Naive B cell (primary cell): Measurements from ENCODE around the gene TRIM72. TPM values are rescaled to one million over a fixed set of nuclear protein-coding genes. Genes with fewer than 3 reads are reported as not detected.

Experiments used
- ATAC-seq, 2 donors: fragments of 150-1000 bp; cut with Tn5 transposase; 2 replicates each; pipeline ENCODE4 v1.10.0; 2021; ENCODE audit warnings: low read depth in 2 of 2, mild to moderate bottlenecking in 2 of 2, moderate library complexity in 2 of 2
- DNase-seq: peaks from one replicate; pipeline ENCODE4 v3.0.0; 2022
- H3K27ac Mint-ChIP-seq, 6 donors: one replicate each; pipeline ENCODE4 v1.8.0; 2020 to 2022; ENCODE audit warnings: mild to moderate bottlenecking in 6 of 6, mixed read lengths in 6 of 6, moderate library complexity in 5 of 6, inconsistent platforms in 2 of 6
- H3K27me3 Mint-ChIP-seq, 3 donors: one replicate each; pipeline ENCODE4 v1.8.0; 2021 to 2022; ENCODE audit warnings: mixed read lengths in 3 of 3, mild to moderate bottlenecking in 1 of 3
- H3K36me3 Mint-ChIP-seq, 2 donors: one replicate each; pipeline ENCODE4 v1.8.0; 2020 to 2022; ENCODE audit warnings: mixed read lengths in 2 of 2, inconsistent platforms in 1 of 2, mild to moderate bottlenecking in 1 of 2
- H3K4me1 Mint-ChIP-seq, 3 donors: one replicate each; pipeline ENCODE4 v1.8.0; 2020 to 2022; ENCODE audit warnings: mixed read lengths in 3 of 3, inconsistent platforms in 1 of 3, mild to moderate bottlenecking in 1 of 3, moderate library complexity in 1 of 3
- H3K4me3 Mint-ChIP-seq, 8 donors: one replicate each; pipeline ENCODE4 v1.8.0; 2020 to 2022; ENCODE audit warnings: mild to moderate bottlenecking in 8 of 8, mixed read lengths in 8 of 8, moderate library complexity in 8 of 8, inconsistent platforms in 2 of 8
- H3K9me3 Mint-ChIP-seq, 7 donors: one replicate each; pipeline ENCODE4 v1.8.0; 2020 to 2022; ENCODE audit warnings: mixed read lengths in 7 of 7, mild to moderate bottlenecking in 5 of 7, inconsistent platforms in 2 of 7, moderate library complexity in 1 of 7
- polyA plus RNA-seq, 6 donors: library from polyadenylated mRNA; unstranded; fragments of 300-500 nt; fragmentation: Illumina TruSeq; gene quantifications; one replicate each; pipeline ENCODE4 v1.2.3, GENCODE V29; 2021; ENCODE audit warnings: low read depth in 6 of 6

TRIM72 gene
- polyA plus RNA-seq, 6 donors from 2014 or later: not detected

DNA sequence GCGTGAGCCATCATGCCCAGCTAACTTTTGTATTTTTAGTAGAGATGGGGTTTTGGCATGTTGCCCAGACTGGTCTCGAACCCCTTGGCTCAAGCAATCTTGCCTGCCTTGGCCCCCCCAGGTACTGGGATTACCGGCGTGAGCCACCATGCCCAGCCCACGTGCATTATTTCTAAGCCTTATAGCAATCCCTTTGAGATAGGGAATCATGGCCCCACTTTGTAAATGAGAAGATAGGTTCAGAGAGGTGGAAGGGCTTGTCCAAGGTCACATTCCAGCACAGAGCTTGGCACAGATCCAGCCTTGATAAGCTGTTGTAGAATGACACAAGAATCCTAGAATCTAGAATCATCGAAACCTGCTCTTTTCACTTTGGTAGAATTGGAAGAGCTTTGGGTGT is 7.1 kb upstream of the TRIM72 start:
- Mint-ChIP-seq H3K27me3 (peaks cover 0 to 3% (median 2%) of the 10 kb centered on the region in 3 donors), H3K27ac (no peak overlapping the region), H3K4me3 (peak overlapping the region in 1 of 8 donors; percentile 91), H3K4me1 (peaks cover 33 to 37% (median 34%) of the 10 kb centered on the region in 3 donors), H3K36me3 (no peaks in the 10 kb centered on the region), H3K9me3 (no peaks in the 10 kb centered on the region)
- DNase-seq (no peak), ATAC-seq (no peak)

DNA sequence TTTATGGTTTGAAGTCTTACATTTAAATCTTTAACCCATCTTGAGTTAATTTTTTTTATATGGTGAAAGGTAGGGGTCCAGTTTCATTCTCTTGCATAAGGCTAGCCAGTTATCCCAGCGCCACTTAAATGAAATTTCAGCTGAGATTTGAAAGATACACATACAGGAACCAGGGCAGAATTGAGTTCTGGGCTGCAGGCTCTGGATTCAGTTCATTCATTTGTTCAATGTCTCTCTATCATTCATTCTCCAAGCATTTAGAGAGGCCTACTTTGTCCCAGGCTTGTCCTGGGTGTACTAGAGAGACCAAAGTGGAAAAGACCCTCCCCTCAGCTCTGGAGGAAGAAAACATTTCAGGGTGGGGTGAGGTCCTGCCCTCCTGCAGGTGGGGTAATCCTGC is 577 bp upstream of the TRIM72 start:
- Mint-ChIP-seq H3K27me3 (peaks cover 27 to 55% (median 30%) of the 10 kb centered on the region in 3 donors), H3K4me1 (peaks cover 21 to 45% (median 42%) of the 10 kb centered on the region in 3 donors), H3K4me3 (peak overlapping the region in 6 of 8 donors; percentile 5 to 78 (median 68)), H3K9me3 (no peaks in the 10 kb centered on the region), H3K36me3 (no peaks in the 10 kb centered on the region), H3K27ac (no peak overlapping the region)
- DNase-seq: no peak
- no peak for ATAC-seq

DNA sequence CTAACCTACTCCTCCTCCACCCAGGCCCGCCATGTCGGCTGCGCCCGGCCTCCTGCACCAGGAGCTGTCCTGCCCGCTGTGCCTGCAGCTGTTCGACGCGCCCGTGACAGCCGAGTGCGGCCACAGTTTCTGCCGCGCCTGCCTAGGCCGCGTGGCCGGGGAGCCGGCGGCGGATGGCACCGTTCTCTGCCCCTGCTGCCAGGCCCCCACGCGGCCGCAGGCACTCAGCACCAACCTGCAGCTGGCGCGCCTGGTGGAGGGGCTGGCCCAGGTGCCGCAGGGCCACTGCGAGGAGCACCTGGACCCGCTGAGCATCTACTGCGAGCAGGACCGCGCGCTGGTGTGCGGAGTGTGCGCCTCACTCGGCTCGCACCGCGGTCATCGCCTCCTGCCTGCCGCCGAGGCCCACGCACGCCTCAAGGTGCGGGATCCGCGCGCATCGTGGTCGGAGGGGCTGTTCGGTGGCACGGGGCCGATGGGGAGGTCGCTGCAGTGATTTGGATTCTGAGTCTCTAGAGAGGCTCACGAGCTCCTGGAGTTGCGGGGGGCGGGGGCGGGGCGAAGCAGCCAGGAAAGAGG is 878 bp downstream of the TRIM72 start:
- peak overlapping the region in 7 of 8 donors; percentile 79 to 90 (median 84) for H3K4me3 Mint-ChIP-seq
- DNase-seq (peak; percentile 31), ATAC-seq (peak; percentile 61 to 64)
- H3K27ac Mint-ChIP-seq: no peak overlapping the region
- H3K9me3 Mint-ChIP-seq: no peaks in the 10 kb centered on the region
- no peaks in the 10 kb centered on the region for H3K36me3 Mint-ChIP-seq
- H3K27me3 Mint-ChIP-seq: peaks cover 30 to 67% (median 39%) of the 10 kb centered on the region in 3 donors
- H3K4me1 Mint-ChIP-seq: peaks cover 21 to 45% (median 42%) of the 10 kb centered on the region in 3 donors

- Mint-ChIP-seq H3K9me3 (no peaks in the 10 kb centered on the region), H3K36me3 (peaks cover 0 to under 1% of the 10 kb centered on the region in 2 donors), H3K27me3 (peaks cover 31 to 68% (median 42%) of the 10 kb centered on the region in 3 donors), H3K27ac (peak overlapping the region in 3 of 6 donors; percentile 21 to 65 (median 39)), H3K4me1 (peaks cover 21 to 45% (median 42%) of the 10 kb centered on the region in 3 donors), H3K4me3 (peak overlapping the region; percentile 79 to 90 (median 85))
- ATAC-seq (peak; percentile 60 to 64), DNase-seq (peak; percentile 33)
These were observed 1.6 kb downstream of the TRIM72 start for GRCh38 chr16:31215287-31216162.

DNA sequence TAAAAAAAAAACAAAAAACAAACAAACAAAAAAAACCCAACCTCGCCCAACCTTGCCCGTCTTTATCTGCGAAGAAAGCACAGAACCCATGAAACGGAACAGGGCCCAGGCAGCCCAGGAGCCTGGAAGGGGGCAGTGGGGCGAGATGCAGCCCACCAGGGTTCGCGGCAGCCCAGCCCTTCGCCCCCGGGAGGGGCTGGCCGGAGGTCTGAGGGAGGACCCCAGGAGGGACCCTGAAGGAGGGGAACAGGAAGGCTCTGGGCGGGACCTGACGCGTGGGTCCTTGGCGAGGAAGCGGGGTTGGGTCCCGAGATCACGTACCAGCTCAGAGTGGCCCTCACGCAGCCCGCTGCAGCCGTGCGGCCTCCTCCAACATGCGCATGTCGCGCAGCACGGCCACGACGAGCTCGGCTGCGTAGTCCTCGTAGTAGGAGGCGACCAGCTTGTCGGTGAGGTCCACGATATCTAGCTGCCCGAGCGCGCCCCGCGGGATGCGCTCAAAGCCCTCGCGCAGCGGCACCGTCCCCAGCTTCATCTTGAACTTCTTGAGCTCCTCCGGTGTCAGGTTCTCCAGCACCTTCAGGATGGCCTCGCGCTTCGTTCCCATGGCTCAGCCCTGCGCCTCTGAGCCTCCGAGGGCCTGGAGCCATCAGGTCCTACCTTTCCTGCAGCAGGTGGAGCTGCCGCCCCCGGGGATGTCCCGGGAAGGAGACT is 2.7 kb downstream of the TRIM72 start, which contains the start of gene PYDC1:
Gene PYDC1, minus strand, starts transcription at position 714 of the 714 bp plus-strand sequence. Its CDS starts 107 bp downstream, at position 607.
- Mint-ChIP-seq H3K36me3 (peaks cover 0 to 8% of the 10 kb centered on the region in 2 donors), H3K4me1 (peaks cover 20 to 46% (median 44%) of the 10 kb centered on the region in 3 donors), H3K27ac (peak within 1 kb of the TSS in 2 of 6 donors; percentile 39 to 65), H3K27me3 (peaks cover 41 to 78% (median 52%) of the 10 kb centered on the region in 3 donors), H3K4me3 (peak within 1 kb of the TSS; percentile 79 to 90 (median 84)), H3K9me3 (no peaks in the 10 kb centered on the region)
- ATAC-seq (peak in 1 of 2 donors; percentile 14), DNase-seq (no peak)

DNA sequence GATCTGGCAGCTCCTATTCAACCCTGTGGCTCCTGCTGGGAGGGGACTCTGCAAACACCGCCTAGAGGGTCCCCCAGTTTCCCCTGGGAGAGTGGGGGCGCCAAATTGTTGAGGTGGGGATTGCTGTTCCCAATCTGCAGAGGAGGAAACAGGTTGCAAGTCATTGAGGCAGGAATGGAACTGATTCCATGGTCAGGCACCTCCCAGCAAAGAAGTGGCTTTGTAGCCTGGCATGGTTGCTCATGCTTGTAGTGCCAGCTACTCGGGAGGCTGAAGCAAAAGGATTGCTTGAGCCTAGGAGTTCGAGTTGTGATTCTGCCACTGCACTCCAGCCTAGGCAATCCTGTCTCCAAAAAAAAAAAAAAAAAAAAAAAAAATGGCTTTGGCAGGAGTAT is 3.2 kb downstream of the TRIM72 start:
- DNase-seq (no peak), ATAC-seq (no peak)
- Mint-ChIP-seq H3K27me3 (peaks cover 41 to 77% (median 58%) of the 10 kb centered on the region in 3 donors), H3K27ac (no peak overlapping the region), H3K4me3 (peak overlapping the region in 6 of 8 donors; percentile 65 to 85 (median 82)), H3K4me1 (peaks cover 18 to 44% (median 43%) of the 10 kb centered on the region in 3 donors), H3K36me3 (peaks cover 0 to 8% of the 10 kb centered on the region in 2 donors), H3K9me3 (no peaks in the 10 kb centered on the region)

GRCh38 chr16:31219154-31219741 is 5.3 kb downstream of the TRIM72 start:
- Mint-ChIP-seq H3K36me3 (peaks cover 0 to 8% of the 10 kb centered on the region in 2 donors), H3K4me1 (peaks cover 18 to 34% (median 32%) of the 10 kb centered on the region in 3 donors), H3K9me3 (no peaks in the 10 kb centered on the region), H3K27me3 (peaks cover 36 to 61% (median 47%) of the 10 kb centered on the region in 3 donors), H3K4me3 (no peak overlapping the region), H3K27ac (no peak overlapping the region)
- ATAC-seq (no peak), DNase-seq (no peak)

DNA sequence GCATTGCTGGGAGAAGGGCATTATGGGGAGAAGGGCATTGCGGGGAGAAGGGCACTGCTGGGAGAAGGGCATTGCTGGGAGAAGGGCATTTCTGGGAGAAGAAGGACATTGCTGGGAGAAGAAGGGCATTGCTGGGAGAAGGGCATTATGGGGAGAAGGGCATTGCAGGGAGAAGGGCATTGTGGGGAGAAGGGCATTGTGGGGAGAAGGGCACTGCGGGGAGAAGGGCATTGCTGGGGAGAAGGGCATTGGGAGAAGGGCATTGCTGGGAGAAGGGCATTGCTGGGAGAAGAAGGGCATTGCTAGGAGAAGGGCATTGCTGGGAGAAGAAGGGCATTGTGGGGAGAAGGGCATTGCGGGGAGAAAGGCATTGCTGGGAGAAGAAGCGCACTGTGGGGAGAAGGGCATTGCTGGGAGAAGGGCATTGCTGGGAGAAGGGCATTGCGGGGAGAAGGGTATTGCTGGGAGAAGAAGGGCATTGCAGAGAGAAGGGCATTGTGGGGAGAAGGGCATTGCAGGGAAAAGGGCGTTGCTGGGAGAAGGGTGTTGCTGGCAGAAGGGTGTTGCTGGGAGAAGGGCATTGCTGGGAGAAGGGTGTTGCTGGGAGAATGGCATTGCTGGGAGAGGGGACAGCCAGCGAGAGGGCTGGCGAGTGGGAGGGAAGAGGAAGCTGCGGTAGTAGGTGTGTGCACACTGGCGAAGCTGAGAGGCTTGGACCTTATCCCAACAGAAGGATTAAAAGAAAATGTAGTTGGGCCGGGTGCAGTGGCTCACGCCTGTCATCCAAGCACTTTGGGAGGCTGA is 7.6 kb downstream of the TRIM72 start:
- peaks cover 28 to 42% (median 38%) of the 10 kb centered on the region in 3 donors for H3K27me3 Mint-ChIP-seq
- ATAC-seq: no peak
- peaks cover 8 to 19% (median 16%) of the 10 kb centered on the region in 3 donors for H3K4me1 Mint-ChIP-seq
- H3K27ac Mint-ChIP-seq: peak overlapping the region in 1 of 6 donors; percentile 28
- DNase-seq: no peak
- peak overlapping the region in 1 of 8 donors; percentile 54 for H3K4me3 Mint-ChIP-seq
- H3K36me3 Mint-ChIP-seq: peaks cover 0 to 8% of the 10 kb centered on the region in 2 donors
- no peaks in the 10 kb centered on the region for H3K9me3 Mint-ChIP-seq

DNA sequence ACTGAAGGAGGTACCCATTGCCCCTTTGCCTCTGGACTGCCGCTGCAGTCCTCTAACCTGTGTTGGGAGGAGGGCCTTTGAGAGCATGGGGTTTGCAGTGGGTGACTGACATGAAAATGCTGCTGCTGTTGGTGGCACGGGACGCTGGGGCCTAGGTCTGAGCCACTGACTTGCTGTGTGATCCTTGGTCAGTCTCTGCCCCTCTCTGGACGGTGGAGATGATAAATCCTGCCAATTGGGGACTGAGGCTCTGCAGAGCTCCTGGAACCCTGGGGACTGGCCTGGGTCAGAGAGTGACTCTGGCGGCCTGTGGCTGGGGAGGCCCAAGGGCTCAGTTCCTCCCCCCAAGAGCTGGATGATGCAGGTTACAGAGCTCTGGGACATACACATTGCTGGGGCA is 9.1 kb downstream of the TRIM72 start:
- DNase-seq (no peak), ATAC-seq (no peak)
- Mint-ChIP-seq H3K4me1 (peaks cover 4 to 6% (median 5%) of the 10 kb centered on the region in 3 donors), H3K27me3 (peaks cover 20 to 33% (median 31%) of the 10 kb centered on the region in 3 donors), H3K9me3 (no peaks in the 10 kb centered on the region), H3K4me3 (no peak overlapping the region), H3K27ac (no peak overlapping the region), H3K36me3 (peaks cover 0 to 8% of the 10 kb centered on the region in 2 donors)

GRCh38 chr16:31224092-31224955 is 10.4 kb downstream of the TRIM72 start:
- DNase-seq (no peak), ATAC-seq (no peak)
- no peak overlapping the region for H3K27ac Mint-ChIP-seq
- no peak overlapping the region for H3K4me3 Mint-ChIP-seq
- H3K4me1 Mint-ChIP-seq: peaks cover 4 to 8% (median 5%) of the 10 kb centered on the region in 3 donors
- H3K27me3 Mint-ChIP-seq: peaks cover 19 to 26% (median 20%) of the 10 kb centered on the region in 3 donors
- peaks cover 0 to 8% of the 10 kb centered on the region in 2 donors for H3K36me3 Mint-ChIP-seq
- H3K9me3 Mint-ChIP-seq: no peaks in the 10 kb centered on the region

GRCh38 chr16:31225193-31225592 is 11.3 kb downstream of the TRIM72 start:
- no peak for ATAC-seq
- H3K36me3 Mint-ChIP-seq: peaks cover 0 to 8% of the 10 kb centered on the region in 2 donors
- peak overlapping the region in 1 of 6 donors; percentile 31 for H3K27ac Mint-ChIP-seq
- DNase-seq: no peak
- H3K27me3 Mint-ChIP-seq: peaks cover 18 to 27% (median 19%) of the 10 kb centered on the region in 3 donors
- peaks cover 4 to 8% (median 5%) of the 10 kb centered on the region in 3 donors for H3K4me1 Mint-ChIP-seq
- peak overlapping the region in 1 of 8 donors; percentile 61 for H3K4me3 Mint-ChIP-seq
- H3K9me3 Mint-ChIP-seq: no peaks in the 10 kb centered on the region
